SK-N-SH treated with all-trans-retinoic acid at 6 μM for 48 hours (cell line): ENCODE data around the gene CASP7.

Experiments used
- ATAC-seq: fragments of 200-7000 bp; cut with Tn5 transposase; 3 replicates; pipeline ENCODE4 v1.9.1; 2020; ENCODE audit warnings: mild to moderate bottlenecking, moderate library complexity
- ARNTL ChIP-seq: fragments of 450-650 bp; formaldehyde crosslinking; IDR thresholded peaks from 2 replicates; pipeline ENCODE4 v1.5.0; 2020; ENCODE audit warnings: low read depth, mild to moderate bottlenecking, moderate library complexity, borderline replicate concordance
- BACH2 ChIP-seq: fragments of 250-450 bp; sonication (Bioruptor Pico); IDR thresholded peaks from 2 replicates; pipeline ENCODE4 v1.9.0; 2021; ENCODE audit warnings: mild to moderate bottlenecking, borderline replicate concordance
- ESRRG ChIP-seq: fragments of 250-450 bp; sonication (Bioruptor Pico); IDR thresholded peaks from 2 replicates; pipeline ENCODE4 v1.6.1; 2021; ENCODE audit warnings: mild to moderate bottlenecking
- GLIS3 ChIP-seq: fragments of 250-450 bp; sonication (Bioruptor Pico); IDR thresholded peaks from 2 replicates; pipeline ENCODE4 v1.5.0; 2020; ENCODE audit warnings: mild to moderate bottlenecking, moderate library complexity
- ISL1 ChIP-seq: fragments of 250-450 bp; sonication (Bioruptor Pico); IDR thresholded peaks from 2 replicates; pipeline ENCODE4 v2.1.2; 2022; ENCODE audit warnings: mild to moderate bottlenecking, moderate library complexity
- OSR1 ChIP-seq: fragments of 250-450 bp; sonication (Bioruptor Pico); IDR thresholded peaks from 2 replicates; pipeline ENCODE4 v1.8.0; 2022; ENCODE audit warnings: moderate library complexity, mild to moderate bottlenecking, inconsistent platforms
- SNAI2 ChIP-seq: fragments of 250-450 bp; sonication (Bioruptor Pico); IDR thresholded peaks from 2 replicates; pipeline ENCODE4 v1.5.0; 2020; ENCODE audit warnings: mild to moderate bottlenecking, moderate library complexity
- TOX ChIP-seq: fragments of 250-450 bp; sonication (Bioruptor Pico); IDR thresholded peaks from 2 replicates; pipeline ENCODE4 v1.8.0; 2021; ENCODE audit warnings: mild to moderate bottlenecking, moderate library complexity, borderline replicate concordance
- ZC3H10 ChIP-seq: fragments of 250-450 bp; sonication (Bioruptor Pico); IDR thresholded peaks from 2 replicates; pipeline ENCODE4 v1.5.1; 2021; ENCODE audit warnings: mild to moderate bottlenecking, moderate library complexity
- ZFP3 ChIP-seq: fragments of 250-450 bp; sonication (Bioruptor Pico); IDR thresholded peaks from 2 replicates; pipeline ENCODE4 v1.5.0; 2020; ENCODE audit warnings: mild to moderate bottlenecking, moderate library complexity
- ZFP30 ChIP-seq: fragments of 450-650 bp; formaldehyde crosslinking; IDR thresholded peaks from 2 replicates; pipeline ENCODE4 v1.5.0; 2022; ENCODE audit warnings: mild to moderate bottlenecking, moderate library complexity
- ZNF565 ChIP-seq: fragments of 450-650 bp; formaldehyde crosslinking; conservative IDR thresholded peaks from 2 replicates; pipeline ENCODE4 v1.5.0; 2020; ENCODE audit warnings: low read depth, mild to moderate bottlenecking, moderate library complexity
- ZNF70 ChIP-seq: fragments of 450-650 bp; formaldehyde crosslinking; IDR thresholded peaks from 2 replicates; pipeline ENCODE4 v1.5.0; 2020; ENCODE audit warnings: mild to moderate bottlenecking, moderate library complexity
- ZNF8 ChIP-seq: fragments of 450-650 bp; formaldehyde crosslinking; IDR thresholded peaks from 2 replicates; pipeline ENCODE4 v1.5.0; 2020; ENCODE audit warnings: mild to moderate bottlenecking, moderate library complexity
- TF ChIP-seq, protein P1 (sequence below): fragments of 250-450 bp; sonication (Bioruptor Pico); IDR thresholded peaks from 2 replicates; pipeline ENCODE4 v1.8.0; 2020; ENCODE audit warnings: mild to moderate bottlenecking, moderate library complexity, borderline replicate concordance
- TF ChIP-seq, protein P2 (sequence below): fragments of 250-450 bp; sonication (Bioruptor Pico); IDR thresholded peaks from 2 replicates; pipeline ENCODE4 v1.5.1; 2020; ENCODE audit warnings: low read depth, mild to moderate bottlenecking, moderate library complexity
- TF ChIP-seq, protein P3 (sequence below): fragments of 250-450 bp; sonication (Bioruptor Pico); IDR thresholded peaks from 2 replicates; pipeline ENCODE4 v1.5.0; 2020; ENCODE audit warnings: mild to moderate bottlenecking, moderate library complexity
- TF ChIP-seq, protein P4 (sequence below): fragments of 250-450 bp; sonication (Bioruptor Pico); IDR thresholded peaks from 2 replicates; pipeline ENCODE4 v1.8.0; 2021; ENCODE audit warnings: low read depth, mild to moderate bottlenecking, moderate library complexity, borderline replicate concordance
- TF ChIP-seq, protein P5 (sequence below): fragments of 250-450 bp; sonication (Bioruptor Pico); IDR thresholded peaks from 2 replicates; pipeline ENCODE4 v1.5.1; 2021; ENCODE audit warnings: mild to moderate bottlenecking, moderate library complexity

CASP7 gene

DNA sequence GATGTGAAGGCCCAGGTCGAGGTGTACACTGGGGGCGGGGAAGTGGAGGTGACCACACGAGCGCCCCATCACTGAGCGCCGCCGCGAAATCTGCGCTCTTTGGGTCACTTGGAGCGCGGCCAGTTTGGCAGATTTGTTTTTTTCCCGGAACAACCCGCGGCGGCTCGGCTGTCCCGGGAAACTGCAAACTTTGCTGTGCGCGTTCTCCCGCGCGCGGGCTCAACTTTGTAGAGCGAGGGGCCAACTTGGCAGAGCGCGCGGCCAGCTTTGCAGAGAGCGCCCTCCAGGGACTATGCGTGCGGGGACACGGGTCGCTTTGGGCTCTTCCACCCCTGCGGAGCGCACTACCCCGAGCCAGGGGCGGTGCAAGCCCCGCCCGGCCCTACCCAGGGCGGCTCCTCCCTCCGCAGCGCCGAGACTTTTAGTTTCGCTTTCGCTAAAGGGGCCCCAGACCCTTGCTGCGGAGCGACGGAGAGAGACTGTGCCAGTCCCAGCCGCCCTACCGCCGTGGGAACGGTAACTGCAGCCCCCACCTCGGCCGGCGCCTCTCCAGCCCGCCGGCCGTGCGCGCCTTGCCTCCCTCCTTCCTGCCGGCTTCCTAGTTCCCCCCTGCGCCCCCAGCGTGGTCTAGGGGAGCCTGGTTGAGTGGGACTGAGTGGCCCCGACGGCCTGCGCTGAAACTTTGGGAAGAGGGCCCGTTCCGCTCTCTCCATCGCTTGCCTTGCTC lies at the start of gene CASP7:
Gene CASP7, plus strand, starts transcription at position 450 of the 727 bp plus-strand sequence. CDS start 17,582 bp downstream, outside the sequence.
- peak; percentile 94 for ATAC-seq
- TF ChIP-seq, protein P1, sequence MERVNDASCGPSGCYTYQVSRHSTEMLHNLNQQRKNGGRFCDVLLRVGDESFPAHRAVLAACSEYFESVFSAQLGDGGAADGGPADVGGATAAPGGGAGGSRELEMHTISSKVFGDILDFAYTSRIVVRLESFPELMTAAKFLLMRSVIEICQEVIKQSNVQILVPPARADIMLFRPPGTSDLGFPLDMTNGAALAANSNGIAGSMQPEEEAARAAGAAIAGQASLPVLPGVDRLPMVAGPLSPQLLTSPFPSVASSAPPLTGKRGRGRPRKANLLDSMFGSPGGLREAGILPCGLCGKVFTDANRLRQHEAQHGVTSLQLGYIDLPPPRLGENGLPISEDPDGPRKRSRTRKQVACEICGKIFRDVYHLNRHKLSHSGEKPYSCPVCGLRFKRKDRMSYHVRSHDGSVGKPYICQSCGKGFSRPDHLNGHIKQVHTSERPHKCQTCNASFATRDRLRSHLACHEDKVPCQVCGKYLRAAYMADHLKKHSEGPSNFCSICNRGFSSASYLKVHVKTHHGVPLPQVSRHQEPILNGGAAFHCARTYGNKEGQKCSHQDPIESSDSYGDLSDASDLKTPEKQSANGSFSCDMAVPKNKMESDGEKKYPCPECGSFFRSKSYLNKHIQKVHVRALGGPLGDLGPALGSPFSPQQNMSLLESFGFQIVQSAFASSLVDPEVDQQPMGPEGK, result 0 out of 2 replicates have a peak, but pooled peaks have one; percentile 29
- TF ChIP-seq ZNF565 (CRISPR knock-in tag), result no peak

DNA sequence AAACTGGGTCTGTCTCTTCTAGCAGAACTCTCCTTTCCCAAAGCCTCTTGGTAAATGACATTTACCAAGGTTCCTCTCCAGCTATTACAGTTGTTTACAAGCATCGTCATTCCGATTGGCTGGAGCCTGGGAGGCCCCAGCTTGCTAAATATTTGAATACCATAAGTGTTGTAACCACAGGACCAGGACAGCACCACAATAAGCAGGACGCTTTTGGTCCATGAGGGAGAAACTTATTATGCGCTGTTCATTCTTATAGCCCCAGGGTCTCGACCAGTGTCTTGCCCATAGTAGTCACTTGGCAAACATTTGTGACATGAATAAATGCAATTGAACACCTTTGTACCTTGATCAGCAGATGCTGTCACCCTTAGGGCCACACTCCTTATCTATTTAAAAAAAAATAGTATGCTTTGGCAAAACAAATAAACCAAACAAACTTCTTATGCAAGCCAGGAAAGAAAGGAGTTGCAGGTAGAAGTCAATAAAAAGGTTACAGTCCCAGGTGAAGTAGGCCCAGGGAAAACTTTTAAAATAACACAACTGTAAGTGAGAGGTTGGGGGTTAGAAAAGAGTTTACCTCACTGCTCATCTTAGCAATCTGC lies 48.7 kb upstream of the CASP7 start:
- TF ChIP-seq, protein P1, result no peak
- no peak for TF ChIP-seq ZNF70 (CRISPR knock-in tag)
- TF ChIP-seq GLIS3 (CRISPR knock-in tag), result no peak
- TF ChIP-seq ISL1 (CRISPR knock-in tag), result no peak
- no peak for TF ChIP-seq ZFP3 (CRISPR knock-in tag)
- no peak for TF ChIP-seq BACH2 (CRISPR knock-in tag)
- no peak for TF ChIP-seq TOX (CRISPR knock-in tag)
- TF ChIP-seq SNAI2 (CRISPR knock-in tag), result no peak
- TF ChIP-seq, protein P2, sequence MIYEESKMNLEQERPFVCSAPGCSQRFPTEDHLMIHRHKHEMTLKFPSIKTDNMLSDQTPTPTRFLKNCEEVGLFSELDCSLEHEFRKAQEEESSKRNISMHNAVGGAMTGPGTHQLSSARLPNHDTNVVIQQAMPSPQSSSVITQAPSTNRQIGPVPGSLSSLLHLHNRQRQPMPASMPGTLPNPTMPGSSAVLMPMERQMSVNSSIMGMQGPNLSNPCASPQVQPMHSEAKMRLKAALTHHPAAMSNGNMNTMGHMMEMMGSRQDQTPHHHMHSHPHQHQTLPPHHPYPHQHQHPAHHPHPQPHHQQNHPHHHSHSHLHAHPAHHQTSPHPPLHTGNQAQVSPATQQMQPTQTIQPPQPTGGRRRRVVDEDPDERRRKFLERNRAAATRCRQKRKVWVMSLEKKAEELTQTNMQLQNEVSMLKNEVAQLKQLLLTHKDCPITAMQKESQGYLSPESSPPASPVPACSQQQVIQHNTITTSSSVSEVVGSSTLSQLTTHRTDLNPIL, result no peak
- no peak for TF ChIP-seq ZNF8
- no peak for TF ChIP-seq ZNF565 (CRISPR knock-in tag)
- no peak for TF ChIP-seq ZFP30 (CRISPR knock-in tag)
- TF ChIP-seq, protein P3, sequence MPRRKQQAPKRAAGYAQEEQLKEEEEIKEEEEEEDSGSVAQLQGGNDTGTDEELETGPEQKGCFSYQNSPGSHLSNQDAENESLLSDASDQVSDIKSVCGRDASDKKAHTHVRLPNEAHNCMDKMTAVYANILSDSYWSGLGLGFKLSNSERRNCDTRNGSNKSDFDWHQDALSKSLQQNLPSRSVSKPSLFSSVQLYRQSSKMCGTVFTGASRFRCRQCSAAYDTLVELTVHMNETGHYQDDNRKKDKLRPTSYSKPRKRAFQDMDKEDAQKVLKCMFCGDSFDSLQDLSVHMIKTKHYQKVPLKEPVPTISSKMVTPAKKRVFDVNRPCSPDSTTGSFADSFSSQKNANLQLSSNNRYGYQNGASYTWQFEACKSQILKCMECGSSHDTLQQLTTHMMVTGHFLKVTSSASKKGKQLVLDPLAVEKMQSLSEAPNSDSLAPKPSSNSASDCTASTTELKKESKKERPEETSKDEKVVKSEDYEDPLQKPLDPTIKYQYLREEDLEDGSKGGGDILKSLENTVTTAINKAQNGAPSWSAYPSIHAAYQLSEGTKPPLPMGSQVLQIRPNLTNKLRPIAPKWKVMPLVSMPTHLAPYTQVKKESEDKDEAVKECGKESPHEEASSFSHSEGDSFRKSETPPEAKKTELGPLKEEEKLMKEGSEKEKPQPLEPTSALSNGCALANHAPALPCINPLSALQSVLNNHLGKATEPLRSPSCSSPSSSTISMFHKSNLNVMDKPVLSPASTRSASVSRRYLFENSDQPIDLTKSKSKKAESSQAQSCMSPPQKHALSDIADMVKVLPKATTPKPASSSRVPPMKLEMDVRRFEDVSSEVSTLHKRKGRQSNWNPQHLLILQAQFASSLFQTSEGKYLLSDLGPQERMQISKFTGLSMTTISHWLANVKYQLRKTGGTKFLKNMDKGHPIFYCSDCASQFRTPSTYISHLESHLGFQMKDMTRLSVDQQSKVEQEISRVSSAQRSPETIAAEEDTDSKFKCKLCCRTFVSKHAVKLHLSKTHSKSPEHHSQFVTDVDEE, result no peak
- TF ChIP-seq ZC3H10 (CRISPR knock-in tag), result no peak
- TF ChIP-seq, protein P4, sequence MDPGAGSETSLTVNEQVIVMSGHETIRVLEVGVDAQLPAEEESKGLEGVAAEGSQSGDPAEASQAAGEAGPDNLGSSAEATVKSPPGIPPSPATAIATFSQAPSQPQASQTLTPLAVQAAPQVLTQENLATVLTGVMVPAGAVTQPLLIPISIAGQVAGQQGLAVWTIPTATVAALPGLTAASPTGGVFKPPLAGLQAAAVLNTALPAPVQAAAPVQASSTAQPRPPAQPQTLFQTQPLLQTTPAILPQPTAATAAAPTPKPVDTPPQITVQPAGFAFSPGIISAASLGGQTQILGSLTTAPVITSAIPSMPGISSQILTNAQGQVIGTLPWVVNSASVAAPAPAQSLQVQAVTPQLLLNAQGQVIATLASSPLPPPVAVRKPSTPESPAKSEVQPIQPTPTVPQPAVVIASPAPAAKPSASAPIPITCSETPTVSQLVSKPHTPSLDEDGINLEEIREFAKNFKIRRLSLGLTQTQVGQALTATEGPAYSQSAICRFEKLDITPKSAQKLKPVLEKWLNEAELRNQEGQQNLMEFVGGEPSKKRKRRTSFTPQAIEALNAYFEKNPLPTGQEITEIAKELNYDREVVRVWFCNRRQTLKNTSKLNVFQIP (CRISPR knock-in tag), result no peak
- no peak for TF ChIP-seq ARNTL (CRISPR knock-in tag)
- no peak for TF ChIP-seq OSR1 (CRISPR knock-in tag)
- TF ChIP-seq, protein P5, sequence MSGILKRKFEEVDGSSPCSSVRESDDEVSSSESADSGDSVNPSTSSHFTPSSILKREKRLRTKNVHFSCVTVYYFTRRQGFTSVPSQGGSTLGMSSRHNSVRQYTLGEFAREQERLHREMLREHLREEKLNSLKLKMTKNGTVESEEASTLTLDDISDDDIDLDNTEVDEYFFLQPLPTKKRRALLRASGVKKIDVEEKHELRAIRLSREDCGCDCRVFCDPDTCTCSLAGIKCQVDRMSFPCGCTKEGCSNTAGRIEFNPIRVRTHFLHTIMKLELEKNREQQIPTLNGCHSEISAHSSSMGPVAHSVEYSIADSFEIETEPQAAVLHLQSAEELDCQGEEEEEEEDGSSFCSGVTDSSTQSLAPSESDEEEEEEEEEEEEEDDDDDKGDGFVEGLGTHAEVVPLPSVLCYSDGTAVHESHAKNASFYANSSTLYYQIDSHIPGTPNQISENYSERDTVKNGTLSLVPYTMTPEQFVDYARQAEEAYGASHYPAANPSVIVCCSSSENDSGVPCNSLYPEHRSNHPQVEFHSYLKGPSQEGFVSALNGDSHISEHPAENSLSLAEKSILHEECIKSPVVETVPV (CRISPR knock-in tag), result no peak
- no peak for TF ChIP-seq ESRRG (CRISPR knock-in tag)
- no peak for ATAC-seq
